Hepatocyte (in vitro differentiated cells): ENCODE data around the gene FBXO46.

Experiments
- CTCF ChIP-seq: fragments of 200-600 bp; sonication (generic); IDR thresholded peaks from 2 replicates; pipeline ENCODE4 v1.5.1; 2016; ENCODE audit warnings: antibody characterized with exemption, mild to moderate bottlenecking; ENCODE audit not compliant: poor library complexity
- EZH2phosphoT487 ChIP-seq: fragments of 200-600 bp; sonication (generic); IDR thresholded peaks from one replicate; pipeline ENCODE4 v1.6.1; 2018; ENCODE audit warnings: antibody characterized with exemption, mild to moderate bottlenecking, low read depth, moderate library complexity; ENCODE audit not compliant: unreplicated experiment, severe bottlenecking

- TF ChIP-seq CTCF (no peak), EZH2phosphoT487 (no peak)
Observed at GRCh38 chr19:45701676-45702075, 29.0 kb downstream of the FBXO46 start.
